ENCODE measurements around the gene AUTS2.

Gene AUTS2

GRCh38 chr7:70487886-70488285, 889.6 kb downstream of the AUTS2 start:
- no peaks in the 10 kb centered on the region; the same call in 1 of the 2 replicates for H3K4me1 ChIP-seq (ENCODE audit: control insufficient read depth, insufficient read depth, low read length)
- H3K4me3 ChIP-seq (ENCODE audit: low read length) = no peak overlapping the region
- no CpG with 5 or more reads among the region's 13 CpGs for WGBS (ENCODE audit: insufficient coverage, insufficient read length)
- no peaks in the 10 kb centered on the region for H3K36me3 ChIP-seq (ENCODE audit: control insufficient read depth, insufficient read depth, low read length)
- no peak overlapping the region for H3K27ac ChIP-seq (ENCODE audit: low read length)
- H3K9me3 ChIP-seq (ENCODE audit: control insufficient read depth, insufficient read depth, low read length) = no peaks in the 10 kb centered on the region
- DNase-seq (ENCODE audit: low read depth, low spot score) = no peak
- no peaks in the 10 kb centered on the region for H3K27me3 ChIP-seq (ENCODE audit: control insufficient read depth, insufficient read depth, low read length)

- H3K4me3 ChIP-seq (ENCODE audit: low read length) = no peak overlapping the region
- no peak for DNase-seq (ENCODE audit: low read depth, low spot score)
- H3K9me3 ChIP-seq (ENCODE audit: control insufficient read depth, insufficient read depth, low read length) = no peaks in the 10 kb centered on the region
- H3K27me3 ChIP-seq (ENCODE audit: control insufficient read depth, insufficient read depth, low read length) = no peaks in the 10 kb centered on the region
- H3K36me3 ChIP-seq (ENCODE audit: control insufficient read depth, insufficient read depth, low read length) = no peaks in the 10 kb centered on the region
- no CpG with 5 or more reads among the region's 1 CpG for WGBS (ENCODE audit: insufficient coverage, insufficient read length)
- no peaks in the 10 kb centered on the region; the same call in 1 of the 2 replicates for H3K4me1 ChIP-seq (ENCODE audit: control insufficient read depth, insufficient read depth, low read length)
- no peak overlapping the region for H3K27ac ChIP-seq (ENCODE audit: low read length)
These were observed 891.5 kb downstream of the AUTS2 start for GRCh38 chr7:70489813-70490212.

- no peak overlapping the region for H3K4me3 ChIP-seq (ENCODE audit: low read length)
- H3K36me3 ChIP-seq (ENCODE audit: control insufficient read depth, insufficient read depth, low read length) = no peaks in the 10 kb centered on the region
- H3K9me3 ChIP-seq (ENCODE audit: control insufficient read depth, insufficient read depth, low read length) = no peaks in the 10 kb centered on the region
- no peak for DNase-seq (ENCODE audit: low read depth, low spot score)
- no peaks in the 10 kb centered on the region for H3K27me3 ChIP-seq (ENCODE audit: control insufficient read depth, insufficient read depth, low read length)
- WGBS (ENCODE audit: insufficient coverage, insufficient read length) = no CpG with 5 or more reads among the region's 7 CpGs
- H3K4me1 ChIP-seq (ENCODE audit: control insufficient read depth, insufficient read depth, low read length) = no peaks in the 10 kb centered on the region
- H3K27ac ChIP-seq (ENCODE audit: low read length) = no peak overlapping the region
These were observed 894.4 kb downstream of the AUTS2 start for GRCh38 chr7:70492625-70493024.

- Histone ChIP-seq H3K4me1 (ENCODE audit: control insufficient read depth, insufficient read depth, low read length) (no peaks in the 10 kb centered on the region), H3K4me3 (ENCODE audit: low read length) (no peak overlapping the region), H3K36me3 (ENCODE audit: control insufficient read depth, insufficient read depth, low read length) (no peaks in the 10 kb centered on the region), H3K9me3 (ENCODE audit: control insufficient read depth, insufficient read depth, low read length) (no peaks in the 10 kb centered on the region), H3K27ac (ENCODE audit: low read length) (no peak overlapping the region), H3K27me3 (ENCODE audit: control insufficient read depth, insufficient read depth, low read length) (no peaks in the 10 kb centered on the region)
- WGBS (ENCODE audit: insufficient coverage, insufficient read length) = no CpG with 5 or more reads among the region's 6 CpGs
- no peak for DNase-seq (ENCODE audit: low read depth, low spot score)
These were observed 896.2 kb downstream of the AUTS2 start for GRCh38 chr7:70494225-70495032.

GRCh38 chr7:70495033-70495376, 896.7 kb downstream of the AUTS2 start:
- WGBS (ENCODE audit: insufficient coverage, insufficient read length) = no CpG with 5 or more reads among the region's 3 CpGs
- no peak overlapping the region for H3K4me3 ChIP-seq (ENCODE audit: low read length)
- H3K9me3 ChIP-seq (ENCODE audit: control insufficient read depth, insufficient read depth, low read length) = no peaks in the 10 kb centered on the region
- H3K36me3 ChIP-seq (ENCODE audit: control insufficient read depth, insufficient read depth, low read length) = no peaks in the 10 kb centered on the region
- H3K27ac ChIP-seq (ENCODE audit: low read length) = no peak overlapping the region
- no peaks in the 10 kb centered on the region for H3K4me1 ChIP-seq (ENCODE audit: control insufficient read depth, insufficient read depth, low read length)
- no peaks in the 10 kb centered on the region for H3K27me3 ChIP-seq (ENCODE audit: control insufficient read depth, insufficient read depth, low read length)
- no peak for DNase-seq (ENCODE audit: low read depth, low spot score)

GRCh38 chr7:70497793-70498192, 899.5 kb downstream of the AUTS2 start:
- Histone ChIP-seq H3K36me3 (ENCODE audit: control insufficient read depth, insufficient read depth, low read length) (no peaks in the 10 kb centered on the region), H3K4me3 (ENCODE audit: low read length) (no peak overlapping the region), H3K27ac (ENCODE audit: low read length) (no peak overlapping the region), H3K9me3 (ENCODE audit: control insufficient read depth, insufficient read depth, low read length) (no peaks in the 10 kb centered on the region), H3K27me3 (ENCODE audit: control insufficient read depth, insufficient read depth, low read length) (no peaks in the 10 kb centered on the region), H3K4me1 (ENCODE audit: control insufficient read depth, insufficient read depth, low read length) (no peaks in the 10 kb centered on the region)
- WGBS (ENCODE audit: insufficient coverage, insufficient read length) = no CpG with 5 or more reads among the region's 2 CpGs
- DNase-seq (ENCODE audit: low read depth, low spot score) = no peak

GRCh38 chr7:70498232-70498992, 900.1 kb downstream of the AUTS2 start:
- Histone ChIP-seq H3K36me3 (ENCODE audit: control insufficient read depth, insufficient read depth, low read length) (no peaks in the 10 kb centered on the region), H3K9me3 (ENCODE audit: control insufficient read depth, insufficient read depth, low read length) (no peaks in the 10 kb centered on the region), H3K27ac (ENCODE audit: low read length) (no peak overlapping the region), H3K4me3 (ENCODE audit: low read length) (no peak overlapping the region), H3K4me1 (ENCODE audit: control insufficient read depth, insufficient read depth, low read length) (no peaks in the 10 kb centered on the region), H3K27me3 (ENCODE audit: control insufficient read depth, insufficient read depth, low read length) (no peaks in the 10 kb centered on the region)
- DNase-seq (ENCODE audit: low read depth, low spot score) = no peak
- no CpG with 5 or more reads among the region's 5 CpGs for WGBS (ENCODE audit: insufficient coverage, insufficient read length)

GRCh38 chr7:70500261-70500660, 902.0 kb downstream of the AUTS2 start:
- no CpG with 5 or more reads among the region's 7 CpGs for WGBS (ENCODE audit: insufficient coverage, insufficient read length)
- Histone ChIP-seq H3K27me3 (ENCODE audit: control insufficient read depth, insufficient read depth, low read length) (no peaks in the 10 kb centered on the region), H3K36me3 (ENCODE audit: control insufficient read depth, insufficient read depth, low read length) (no peaks in the 10 kb centered on the region), H3K4me1 (ENCODE audit: control insufficient read depth, insufficient read depth, low read length) (no peaks in the 10 kb centered on the region), H3K9me3 (ENCODE audit: control insufficient read depth, insufficient read depth, low read length) (no peaks in the 10 kb centered on the region), H3K27ac (ENCODE audit: low read length) (no peak overlapping the region), H3K4me3 (ENCODE audit: low read length) (no peak overlapping the region)
- no peak for DNase-seq (ENCODE audit: low read depth, low spot score)

GRCh38 chr7:70502117-70502863, 904.0 kb downstream of the AUTS2 start:
- no peaks in the 10 kb centered on the region for H3K27me3 ChIP-seq (ENCODE audit: control insufficient read depth, insufficient read depth, low read length)
- H3K9me3 ChIP-seq (ENCODE audit: control insufficient read depth, insufficient read depth, low read length) = no peaks in the 10 kb centered on the region
- no peak overlapping the region for H3K27ac ChIP-seq (ENCODE audit: low read length)
- WGBS (ENCODE audit: insufficient coverage, insufficient read length) = no CpG with 5 or more reads among the region's 8 CpGs
- no peaks in the 10 kb centered on the region for H3K4me1 ChIP-seq (ENCODE audit: control insufficient read depth, insufficient read depth, low read length)
- DNase-seq (ENCODE audit: low read depth, low spot score) = no peak
- no peak overlapping the region for H3K4me3 ChIP-seq (ENCODE audit: low read length)
- H3K36me3 ChIP-seq (ENCODE audit: control insufficient read depth, insufficient read depth, low read length) = no peaks in the 10 kb centered on the region

GRCh38 chr7:70504254-70504653, 906.0 kb downstream of the AUTS2 start:
- Histone ChIP-seq H3K36me3 (ENCODE audit: control insufficient read depth, insufficient read depth, low read length) (no peaks in the 10 kb centered on the region), H3K27me3 (ENCODE audit: control insufficient read depth, insufficient read depth, low read length) (no peaks in the 10 kb centered on the region), H3K9me3 (ENCODE audit: control insufficient read depth, insufficient read depth, low read length) (no peaks in the 10 kb centered on the region), H3K4me1 (ENCODE audit: control insufficient read depth, insufficient read depth, low read length) (no peaks in the 10 kb centered on the region), H3K27ac (ENCODE audit: low read length) (no peak overlapping the region), H3K4me3 (ENCODE audit: low read length) (no peak overlapping the region)
- DNase-seq (ENCODE audit: low read depth, low spot score) = no peak
- no CpG with 5 or more reads among the region's 6 CpGs for WGBS (ENCODE audit: insufficient coverage, insufficient read length)
